Measurements from ENCODE around the gene SPRY1. TPM values are rescaled to one million over a fixed set of nuclear protein-coding genes. Genes with fewer than 3 reads are reported as not detected.

The SPRY1 gene
- total RNA-seq, 5 donors from 2014 or later (not counting 1 experiment from before 2014, with no cell fraction given): 3.2 to 18.6 (median 7.1) TPM

DNA sequence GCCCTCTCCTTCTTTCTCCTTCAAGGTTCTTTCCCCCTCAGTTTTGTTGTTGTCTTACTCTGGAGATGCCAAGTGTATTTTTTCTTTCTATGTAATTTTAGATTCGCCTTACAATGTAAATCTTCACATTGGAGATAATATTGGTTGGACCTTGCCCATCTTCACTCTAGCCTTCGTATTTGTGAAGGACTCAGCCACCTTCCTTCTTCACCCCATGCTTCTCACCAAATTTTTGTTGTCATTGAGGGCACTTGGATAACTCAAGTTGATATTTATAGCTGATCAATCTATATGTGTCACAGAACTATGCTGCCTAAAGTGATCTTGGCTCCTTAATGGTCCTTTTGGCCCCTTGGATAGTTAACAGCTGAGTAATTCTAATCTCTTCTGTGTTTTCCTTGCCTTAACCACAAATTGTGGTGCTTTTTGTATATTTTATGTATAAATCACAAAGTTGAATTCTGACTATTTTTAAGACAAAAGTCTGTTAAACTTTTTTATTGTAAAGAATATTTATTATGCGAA is 6.5 kb downstream of the SPRY1 start:
- Mint-ChIP-seq H3K4me1 (peaks cover 14 to 16% (median 16%) of the 10 kb centered on the region in 3 donors), H3K4me3 (no peak overlapping the region), H3K9me3 (no peaks in the 10 kb centered on the region), H3K27ac (no peak overlapping the region), H3K27me3 (peaks cover 5 to 31% of the 10 kb centered on the region in 2 donors), H3K36me3 (peaks cover 3% of the 10 kb centered on the region)
- Histone ChIP-seq H3K27me3 (replicated peaks in 1 of 2; ENCODE audit: control insufficient read depth in 2 of 2, extremely low read depth in 1 of 2, insufficient read depth in 2 of 2, low read length in 1 of 2) (peaks cover 0 to 21% of the 10 kb centered on the region in 2 experiments), H3K4me3 (ENCODE audit: control insufficient read depth in 1 of 2, extremely low read depth in 1 of 2, low read length in 1 of 2) (no peak overlapping the region), H3K4me1 (ENCODE audit: control insufficient read depth in 1 of 2, extremely low read depth in 1 of 2, insufficient read depth in 2 of 2, low read length in 2 of 2) (peaks cover 4 to 14% of the 10 kb centered on the region in 2 experiments), H3K27ac (ENCODE audit: low read length) (no peak overlapping the region), H3K36me3 (ENCODE audit: control insufficient read depth in 2 of 2, extremely low read depth in 1 of 2, insufficient read depth in 1 of 2, low read length in 1 of 2) (no peaks in the 10 kb centered on the region), H3K9me3 (no peaks in the 10 kb centered on the region)
- DNase-seq (no peak), ATAC-seq (replicated peaks in 1 of 4) (no peak)
- no CpG with 5 or more reads among the region's 3 CpGs for WGBS (ENCODE audit: insufficient coverage)
- ChIA-PET POLR2A (interaction anchor here in 1 of 2 donors (0.5 kb wide), 1 partner anchor 41 kb away, joined by 3 read pairs; no protein-coding TSS in a partner anchor), CTCF (interaction anchor here in 1 of 2 donors (0.9 kb wide), 1 partner anchor 12 kb away, joined by 3 read pairs; no protein-coding TSS in a partner anchor)

DNA sequence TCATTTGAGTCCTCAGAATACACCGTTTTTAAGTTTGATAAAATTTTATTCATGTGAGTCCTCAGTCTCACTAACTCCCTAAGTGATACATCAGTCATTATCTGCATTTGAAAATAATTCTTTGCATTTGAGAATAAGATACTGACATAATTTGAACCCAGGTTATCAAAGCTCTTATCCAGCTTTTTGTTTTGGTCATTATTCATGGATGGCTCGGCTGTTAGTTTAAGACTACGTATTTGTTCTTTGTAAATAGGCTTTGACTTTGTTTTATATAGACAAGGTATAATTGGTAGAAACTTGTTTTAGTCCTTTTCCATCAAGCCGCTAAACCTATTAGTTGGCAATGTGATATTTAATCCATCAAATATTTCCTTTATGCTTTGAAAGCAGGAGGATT is 7.9 kb downstream of the SPRY1 start:
- H3K27ac Mint-ChIP-seq: no peak overlapping the region
- peaks cover 3 to 4% of the 10 kb centered on the region in 2 experiments for H3K4me1 ChIP-seq (ENCODE audit: control insufficient read depth in 1 of 2, extremely low read depth in 1 of 2, insufficient read depth in 2 of 2, low read length in 2 of 2)
- no peak overlapping the region for H3K27ac ChIP-seq (ENCODE audit: low read length)
- no peak for ATAC-seq (replicated peaks in 1 of 4)
- H3K36me3 Mint-ChIP-seq: peaks cover 3% of the 10 kb centered on the region
- H3K4me3 Mint-ChIP-seq: no peak overlapping the region
- CTCF ChIA-PET: interaction anchor here in 1 of 2 donors (1.1 to 1.3 kb wide), 2 partner anchors 9 to 11 kb away, joined by 3 read pairs; no protein-coding TSS in a partner anchor
- no peak for DNase-seq
- no CpG with 5 or more reads among the region's 4 CpGs for WGBS (ENCODE audit: insufficient coverage)
- no peaks in the 10 kb centered on the region for H3K36me3 ChIP-seq (ENCODE audit: control insufficient read depth in 2 of 2, extremely low read depth in 1 of 2, insufficient read depth in 1 of 2, low read length in 1 of 2)
- H3K27me3 Mint-ChIP-seq: peaks cover 5 to 23% of the 10 kb centered on the region in 2 donors
- H3K9me3 ChIP-seq: no peaks in the 10 kb centered on the region
- H3K9me3 Mint-ChIP-seq: no peaks in the 10 kb centered on the region
- POLR2A ChIA-PET: no interaction called here
- H3K4me3 ChIP-seq (ENCODE audit: control insufficient read depth in 1 of 2, extremely low read depth in 1 of 2, low read length in 1 of 2): no peak overlapping the region
- peaks cover 0 to 10% of the 10 kb centered on the region in 2 experiments for H3K27me3 ChIP-seq (replicated peaks in 1 of 2; ENCODE audit: control insufficient read depth in 2 of 2, extremely low read depth in 1 of 2, insufficient read depth in 2 of 2, low read length in 1 of 2)
- peaks cover 8 to 10% (median 9%) of the 10 kb centered on the region in 3 donors for H3K4me1 Mint-ChIP-seq

- Histone ChIP-seq H3K9me3 (no peaks in the 10 kb centered on the region), H3K4me1 (ENCODE audit: control insufficient read depth in 1 of 2, extremely low read depth in 1 of 2, insufficient read depth in 2 of 2, low read length in 2 of 2) (no peaks in the 10 kb centered on the region), H3K4me3 (ENCODE audit: control insufficient read depth in 1 of 2, extremely low read depth in 1 of 2, low read length in 1 of 2) (no peak overlapping the region), H3K36me3 (ENCODE audit: control insufficient read depth in 2 of 2, extremely low read depth in 1 of 2, insufficient read depth in 1 of 2, low read length in 1 of 2) (no peaks in the 10 kb centered on the region), H3K27me3 (replicated peaks in 1 of 2; ENCODE audit: control insufficient read depth in 2 of 2, extremely low read depth in 1 of 2, insufficient read depth in 2 of 2, low read length in 1 of 2) (peaks cover 0 to 8% of the 10 kb centered on the region in 2 experiments), H3K27ac (ENCODE audit: low read length) (no peak overlapping the region)
- H3K27me3 Mint-ChIP-seq: peaks cover 0 to 15% of the 10 kb centered on the region in 2 donors
- POLR2A ChIA-PET: no interaction called here
- DNase-seq (no peak), ATAC-seq (replicated peaks in 1 of 4) (no peak)
- no peak overlapping the region for H3K27ac Mint-ChIP-seq
- H3K4me3 Mint-ChIP-seq: no peak overlapping the region
- no peaks in the 10 kb centered on the region for H3K9me3 Mint-ChIP-seq
- WGBS (ENCODE audit: insufficient coverage): 66% methylated on average over 4 of the region's 5 CpGs
- CTCF ChIA-PET: interaction anchor here in 1 of 2 donors (1.5 kb wide), 1 partner anchor 159 kb away, joined by 4 read pairs; no protein-coding TSS in a partner anchor
- peaks cover 0 to 1% (median under 1%) of the 10 kb centered on the region in 3 donors for H3K4me1 Mint-ChIP-seq
- H3K36me3 Mint-ChIP-seq: peaks cover 3% of the 10 kb centered on the region
Measured at GRCh38 chr4:123405267-123405865, 8.8 kb downstream of the SPRY1 start.

DNA sequence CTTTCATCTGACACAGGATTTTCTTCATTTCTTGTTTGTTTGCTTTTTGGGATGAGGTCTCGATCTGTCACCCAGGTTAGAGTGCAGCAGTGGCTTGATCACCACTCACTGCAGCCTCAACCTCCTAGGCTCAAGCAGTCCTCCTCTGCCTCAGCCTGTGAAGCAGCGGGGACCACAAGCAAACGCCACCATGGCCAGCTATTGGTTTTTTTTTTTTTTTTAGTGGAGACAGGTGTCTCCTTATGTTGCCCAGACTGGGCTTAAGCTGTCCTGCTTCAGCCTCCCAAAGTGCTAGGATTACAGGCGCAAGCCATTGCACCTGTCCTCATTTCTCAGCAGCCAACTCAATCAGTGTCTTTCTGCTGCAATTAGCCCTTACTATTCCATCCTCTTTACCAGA is 10.3 kb downstream of the SPRY1 start:
- H3K9me3 ChIP-seq: no peaks in the 10 kb centered on the region
- Mint-ChIP-seq H3K36me3 (peaks cover 3% of the 10 kb centered on the region), H3K4me3 (no peak overlapping the region), H3K27me3 (peaks cover 0 to 7% of the 10 kb centered on the region in 2 donors), H3K4me1 (peaks cover under 1 to 2% (median 1%) of the 10 kb centered on the region in 3 donors), H3K9me3 (no peaks in the 10 kb centered on the region), H3K27ac (no peak overlapping the region)
- H3K27ac ChIP-seq (ENCODE audit: low read length): no peak overlapping the region
- ChIA-PET CTCF (no interaction called here), POLR2A (interaction anchor here in 1 of 2 donors (0.7 kb wide), 1 partner anchor 69 kb away, joined by 5 read pairs; no protein-coding TSS in a partner anchor)
- no peak overlapping the region for H3K4me3 ChIP-seq (ENCODE audit: control insufficient read depth in 1 of 2, extremely low read depth in 1 of 2, low read length in 1 of 2)
- no peak for DNase-seq
- WGBS (ENCODE audit: insufficient coverage): no CpG with 5 or more reads among the region's 4 CpGs
- peaks cover 0 to 5% of the 10 kb centered on the region in 2 experiments for H3K27me3 ChIP-seq (replicated peaks in 1 of 2; ENCODE audit: control insufficient read depth in 2 of 2, extremely low read depth in 1 of 2, insufficient read depth in 2 of 2, low read length in 1 of 2)
- no peaks in the 10 kb centered on the region for H3K36me3 ChIP-seq (ENCODE audit: control insufficient read depth in 2 of 2, extremely low read depth in 1 of 2, insufficient read depth in 1 of 2, low read length in 1 of 2)
- no peak for ATAC-seq (replicated peaks in 1 of 4)
- peaks cover 0 to under 1% of the 10 kb centered on the region in 2 experiments for H3K4me1 ChIP-seq (ENCODE audit: control insufficient read depth in 1 of 2, extremely low read depth in 1 of 2, insufficient read depth in 2 of 2, low read length in 2 of 2)

- H3K4me3 ChIP-seq (ENCODE audit: control insufficient read depth in 1 of 2, extremely low read depth in 1 of 2, low read length in 1 of 2): no peak overlapping the region
- peaks cover 0 to 4% of the 10 kb centered on the region in 2 experiments for H3K27me3 ChIP-seq (replicated peaks in 1 of 2; ENCODE audit: control insufficient read depth in 2 of 2, extremely low read depth in 1 of 2, insufficient read depth in 2 of 2, low read length in 1 of 2)
- ATAC-seq (replicated peaks in 1 of 4): no peak
- WGBS (ENCODE audit: insufficient coverage): 96% methylated on average over 4 of the region's 5 CpGs
- no peak overlapping the region for H3K4me3 Mint-ChIP-seq
- H3K36me3 ChIP-seq (ENCODE audit: control insufficient read depth in 2 of 2, extremely low read depth in 1 of 2, insufficient read depth in 1 of 2, low read length in 1 of 2): no peaks in the 10 kb centered on the region
- peaks cover 0 to 12% of the 10 kb centered on the region in 2 experiments for H3K4me1 ChIP-seq (ENCODE audit: control insufficient read depth in 1 of 2, extremely low read depth in 1 of 2, insufficient read depth in 2 of 2, low read length in 2 of 2)
- POLR2A ChIA-PET: no interaction called here
- CTCF ChIA-PET: interaction anchor here in 1 of 2 donors (0.8 kb wide), 1 partner anchor 19 kb away, joined by 3 read pairs; no protein-coding TSS in a partner anchor
- H3K36me3 Mint-ChIP-seq: no peaks in the 10 kb centered on the region
- peaks cover 16 to 17% (median 17%) of the 10 kb centered on the region in 3 donors for H3K4me1 Mint-ChIP-seq
- H3K27ac ChIP-seq (ENCODE audit: low read length): no peak overlapping the region
- H3K27me3 Mint-ChIP-seq: peaks cover 0 to 2% of the 10 kb centered on the region in 2 donors
- H3K9me3 Mint-ChIP-seq: no peaks in the 10 kb centered on the region
- no peaks in the 10 kb centered on the region for H3K9me3 ChIP-seq
- H3K27ac Mint-ChIP-seq: no peak overlapping the region
- no peak for DNase-seq
Measured at GRCh38 chr4:123408471-123409084, 12.0 kb downstream of the SPRY1 start.

DNA sequence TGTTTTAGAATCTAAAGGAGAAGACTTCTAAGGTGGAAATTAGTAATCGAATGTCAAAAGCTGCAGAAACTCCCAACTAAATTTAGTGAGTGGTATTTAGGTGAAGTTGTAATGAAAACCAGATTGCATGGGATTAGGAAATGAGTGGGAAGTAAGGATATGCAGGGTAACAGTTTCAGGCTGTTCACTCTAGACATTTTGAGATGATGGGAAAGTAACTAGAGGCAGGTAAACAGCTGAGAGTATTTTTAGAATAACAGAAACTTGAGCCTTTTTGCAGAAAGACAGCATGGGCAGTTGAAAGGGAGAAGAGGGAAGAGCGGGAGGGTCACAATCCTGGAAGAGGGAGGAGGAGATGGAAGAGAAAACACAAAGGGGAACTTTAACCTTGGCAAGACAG is 12.7 kb downstream of the SPRY1 start:
- DNase-seq (no peak), ATAC-seq (replicated peaks in 1 of 4) (no peak)
- Histone ChIP-seq H3K27ac (ENCODE audit: low read length) (no peak overlapping the region), H3K36me3 (ENCODE audit: control insufficient read depth in 2 of 2, extremely low read depth in 1 of 2, insufficient read depth in 1 of 2, low read length in 1 of 2) (no peaks in the 10 kb centered on the region), H3K4me1 (ENCODE audit: control insufficient read depth in 1 of 2, extremely low read depth in 1 of 2, insufficient read depth in 2 of 2, low read length in 2 of 2) (peaks cover 0 to 14% of the 10 kb centered on the region in 2 experiments), H3K4me3 (ENCODE audit: control insufficient read depth in 1 of 2, extremely low read depth in 1 of 2, low read length in 1 of 2) (no peak overlapping the region), H3K9me3 (no peaks in the 10 kb centered on the region), H3K27me3 (replicated peaks in 1 of 2; ENCODE audit: control insufficient read depth in 2 of 2, extremely low read depth in 1 of 2, insufficient read depth in 2 of 2, low read length in 1 of 2) (peaks cover 0 to 4% of the 10 kb centered on the region in 2 experiments)
- Mint-ChIP-seq H3K27ac (no peak overlapping the region), H3K27me3 (no peaks in the 10 kb centered on the region), H3K4me3 (no peak overlapping the region), H3K9me3 (no peaks in the 10 kb centered on the region), H3K36me3 (no peaks in the 10 kb centered on the region), H3K4me1 (peaks cover 16 to 17% (median 17%) of the 10 kb centered on the region in 3 donors)
- CTCF ChIA-PET: interaction anchor here in 1 of 2 donors (0.8 kb wide), 1 partner anchor 20 kb away, joined by 3 read pairs; no protein-coding TSS in a partner anchor
- POLR2A ChIA-PET: no interaction called here
- WGBS (ENCODE audit: insufficient coverage): 100% methylated on average over 2 of the region's 2 CpGs
